Fibroblast of villous mesenchyme (primary cell): ENCODE results near the gene CBX4. TPM values are rescaled to one million over a fixed set of nuclear protein-coding genes. Genes with fewer than 3 reads are reported as not detected.

ENCODE experiments used
- DNase-seq: peaks from one replicate; pipeline ENCODE4 v3.0.0-alpha.2; 2010; ENCODE audit warnings: low read depth
- H3K4me3 ChIP-seq: 2 replicates; pipeline ENCODE4 v1.5.1; 2011; ENCODE audit warnings: low read depth, mild to moderate bottlenecking, low read length
- total RNA-seq: library from RNA; depleted of rRNA; stranded (reverse); fragments of >200 nt; gene quantifications from 2 replicates; pipeline ENCODE4 v1.2.3, GENCODE V29; 2012
- TF ChIP-seq, protein P1 (sequence below): IDR thresholded peaks from 2 replicates; pipeline ENCODE4 v1.5.1; 2012; ENCODE audit warnings: low read depth, mild to moderate bottlenecking, low read length; ENCODE audit not compliant: insufficient read depth

The CBX4 gene
- total RNA-seq, 1 donor: 13.0 TPM

DNA sequence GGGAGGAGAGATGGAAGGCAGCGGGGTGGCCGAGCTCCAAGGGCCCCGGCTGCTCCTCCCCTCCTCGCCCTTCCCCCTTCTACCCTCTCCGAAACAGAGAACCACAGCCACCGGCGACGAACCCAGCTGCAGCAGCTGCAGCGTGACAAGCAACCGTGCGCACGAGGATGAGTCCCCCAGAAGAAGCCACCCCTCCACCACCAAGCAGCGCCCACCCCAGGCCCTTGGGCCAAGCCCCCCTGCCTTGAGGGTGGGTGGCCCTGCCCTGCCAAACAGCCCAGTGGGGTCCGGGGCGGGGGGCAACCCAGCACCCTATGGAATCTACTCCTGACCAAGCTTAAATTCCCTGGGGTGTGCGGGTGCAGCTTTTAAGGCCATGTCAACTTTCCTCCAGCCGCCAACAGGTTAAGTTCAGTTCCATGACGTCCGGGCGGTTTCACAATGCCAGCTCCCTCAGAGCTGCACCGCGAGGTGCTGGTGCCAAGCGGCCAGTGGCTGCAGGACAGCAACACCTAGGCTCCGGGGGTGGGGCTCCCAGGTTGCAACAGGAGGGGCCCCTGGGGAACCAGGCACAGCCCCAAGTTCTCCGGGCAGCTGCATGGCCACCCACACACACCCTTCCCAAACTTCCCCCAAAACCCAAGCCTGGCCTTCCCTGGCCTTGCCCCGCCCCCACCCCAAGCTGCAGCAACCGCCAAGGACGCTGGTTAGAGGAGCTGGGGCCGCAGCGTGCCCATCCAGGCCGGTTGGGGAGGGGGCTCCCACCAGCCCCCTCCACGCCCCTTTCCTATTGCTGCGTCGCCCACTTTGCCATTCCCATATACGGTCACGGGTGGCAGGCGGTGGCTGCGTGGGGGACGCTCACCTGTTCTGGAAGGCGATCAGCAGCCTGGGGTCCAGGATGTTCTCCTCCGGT lies 2.0 kb downstream of the CBX4 start:
- DNase-seq: peak; percentile 86
- H3K4me3 ChIP-seq: peak overlapping the region; percentile 85
- TF ChIP-seq, protein P1, sequence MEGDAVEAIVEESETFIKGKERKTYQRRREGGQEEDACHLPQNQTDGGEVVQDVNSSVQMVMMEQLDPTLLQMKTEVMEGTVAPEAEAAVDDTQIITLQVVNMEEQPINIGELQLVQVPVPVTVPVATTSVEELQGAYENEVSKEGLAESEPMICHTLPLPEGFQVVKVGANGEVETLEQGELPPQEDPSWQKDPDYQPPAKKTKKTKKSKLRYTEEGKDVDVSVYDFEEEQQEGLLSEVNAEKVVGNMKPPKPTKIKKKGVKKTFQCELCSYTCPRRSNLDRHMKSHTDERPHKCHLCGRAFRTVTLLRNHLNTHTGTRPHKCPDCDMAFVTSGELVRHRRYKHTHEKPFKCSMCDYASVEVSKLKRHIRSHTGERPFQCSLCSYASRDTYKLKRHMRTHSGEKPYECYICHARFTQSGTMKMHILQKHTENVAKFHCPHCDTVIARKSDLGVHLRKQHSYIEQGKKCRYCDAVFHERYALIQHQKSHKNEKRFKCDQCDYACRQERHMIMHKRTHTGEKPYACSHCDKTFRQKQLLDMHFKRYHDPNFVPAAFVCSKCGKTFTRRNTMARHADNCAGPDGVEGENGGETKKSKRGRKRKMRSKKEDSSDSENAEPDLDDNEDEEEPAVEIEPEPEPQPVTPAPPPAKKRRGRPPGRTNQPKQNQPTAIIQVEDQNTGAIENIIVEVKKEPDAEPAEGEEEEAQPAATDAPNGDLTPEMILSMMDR: peak; percentile 9

DNA sequence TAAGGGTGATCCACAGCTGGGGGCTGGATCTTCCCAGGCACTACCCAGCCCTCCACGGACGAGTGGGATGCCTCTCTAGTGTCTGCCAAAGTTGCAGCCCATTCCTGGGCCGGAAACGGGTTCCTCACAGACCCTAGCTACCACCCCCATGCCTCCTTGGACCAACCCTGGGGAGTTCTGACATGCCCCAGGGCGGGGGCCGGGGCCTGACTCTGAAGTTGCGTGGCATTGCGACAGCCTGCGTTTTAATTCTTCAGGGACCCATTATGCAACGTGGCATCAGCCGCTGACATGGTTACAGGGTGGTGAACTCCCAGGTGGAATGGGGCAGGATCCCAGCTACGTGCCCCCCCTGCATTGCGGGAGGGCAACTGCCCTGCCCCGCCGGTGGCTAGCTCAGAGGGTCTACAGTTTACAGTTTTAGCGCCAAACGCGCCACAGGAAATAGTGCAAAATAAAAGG lies 2.7 kb downstream of the CBX4 start:
- peak; percentile 68 for DNase-seq
- TF ChIP-seq, protein P1: no peak
- peak overlapping the region; percentile 85 for H3K4me3 ChIP-seq

DNA sequence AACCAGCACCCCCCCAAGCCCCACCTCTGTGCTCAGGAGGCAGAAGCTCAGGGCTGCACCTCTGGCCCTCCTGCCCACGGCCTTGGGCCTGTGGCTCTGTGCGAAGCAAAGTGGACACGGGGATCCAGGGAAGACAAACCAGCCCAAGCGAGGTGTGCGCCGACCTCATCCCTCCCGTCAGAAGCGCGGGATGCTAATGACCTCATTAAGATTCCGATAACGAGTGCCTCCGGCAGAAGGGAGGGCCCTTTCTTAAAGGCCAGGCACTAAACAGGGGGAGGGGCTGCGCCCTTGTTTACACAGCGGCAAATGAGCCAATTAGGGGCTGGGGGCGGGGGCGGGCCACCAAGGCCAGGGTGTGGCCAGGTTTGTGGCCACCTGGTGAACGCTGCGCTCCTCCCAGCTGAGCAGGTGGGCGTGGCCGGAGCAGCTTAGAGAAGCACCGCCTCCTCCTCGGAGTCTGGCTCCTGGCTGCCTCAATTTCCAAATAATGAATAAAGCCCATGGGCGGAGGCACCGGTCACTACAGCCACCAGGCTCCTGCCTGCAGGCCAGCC lies 3.2 kb downstream of the CBX4 start:
- no peak for DNase-seq
- TF ChIP-seq, protein P1: no peak
- peak overlapping the region; percentile 85 for H3K4me3 ChIP-seq

DNA sequence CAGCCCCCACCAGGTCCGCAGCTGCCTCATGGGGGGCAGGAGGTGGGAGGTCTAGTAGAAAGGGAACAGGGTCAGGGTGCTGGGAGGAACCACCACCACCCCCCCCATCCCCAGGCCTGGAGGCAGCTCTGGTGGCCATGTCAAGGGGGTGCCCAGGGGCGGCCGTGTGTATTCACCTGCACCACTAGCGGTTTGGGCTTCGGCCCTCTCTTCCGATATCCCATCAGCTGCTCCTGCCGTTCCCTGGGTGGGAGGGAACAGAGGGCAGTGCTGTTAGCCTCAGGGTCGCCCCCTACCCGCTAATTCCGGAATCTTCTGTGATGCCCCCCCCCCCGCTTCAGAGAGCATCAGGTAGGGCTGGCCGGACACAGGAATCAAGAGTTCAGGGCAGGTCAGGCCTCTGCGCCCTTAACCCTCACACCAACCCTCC lies 3.8 kb downstream of the CBX4 start:
- no peak overlapping the region for H3K4me3 ChIP-seq
- DNase-seq: no peak
- TF ChIP-seq, protein P1: no peak

DNA sequence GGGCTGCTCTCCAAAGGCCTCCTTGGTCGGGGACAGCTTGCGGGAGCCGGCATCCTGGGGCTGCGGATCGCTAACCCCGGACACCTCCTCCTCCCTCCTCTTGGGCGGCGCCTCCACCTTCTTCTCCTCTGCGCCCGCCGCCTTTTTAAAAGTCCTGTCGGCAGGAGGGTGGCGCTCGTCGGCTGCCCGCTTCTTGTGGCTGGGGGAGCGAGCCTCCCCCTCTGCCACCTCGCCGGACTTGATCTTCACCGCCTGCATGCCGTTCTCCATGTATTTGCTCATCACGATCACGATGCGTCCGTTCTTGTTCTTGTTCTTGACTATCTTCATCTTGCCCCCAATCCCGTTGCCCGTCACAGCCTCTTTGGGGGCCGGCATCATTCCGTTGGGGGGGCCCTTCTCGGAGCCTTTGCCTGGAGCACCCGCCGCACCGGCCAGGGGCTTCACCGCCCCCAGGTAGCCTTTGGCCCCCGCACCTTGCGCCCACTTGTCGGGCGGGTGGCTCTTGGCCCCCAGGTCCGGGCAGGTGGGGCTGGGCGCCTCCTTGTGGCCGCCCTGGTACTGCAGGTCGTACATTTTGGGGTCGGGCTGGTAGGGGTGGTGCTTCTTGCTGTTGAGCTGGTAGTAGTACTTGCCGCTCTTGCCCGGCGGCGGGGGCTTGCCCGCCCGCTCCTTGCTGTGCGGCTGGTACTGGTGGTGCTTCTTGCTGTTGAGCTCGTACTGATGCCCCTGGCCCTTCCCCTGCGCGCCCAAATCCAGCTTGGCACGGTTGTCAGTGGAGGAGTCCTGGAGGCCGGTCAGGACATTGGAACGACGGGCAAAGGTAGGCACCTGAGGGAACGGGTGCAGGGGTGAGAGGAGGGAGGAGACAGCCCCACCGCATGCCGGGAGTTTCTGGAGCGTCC lies 4.4 kb downstream of the CBX4 start:
- TF ChIP-seq, protein P1: peak; percentile 66
- no peak overlapping the region for H3K4me3 ChIP-seq
- no peak for DNase-seq

DNA sequence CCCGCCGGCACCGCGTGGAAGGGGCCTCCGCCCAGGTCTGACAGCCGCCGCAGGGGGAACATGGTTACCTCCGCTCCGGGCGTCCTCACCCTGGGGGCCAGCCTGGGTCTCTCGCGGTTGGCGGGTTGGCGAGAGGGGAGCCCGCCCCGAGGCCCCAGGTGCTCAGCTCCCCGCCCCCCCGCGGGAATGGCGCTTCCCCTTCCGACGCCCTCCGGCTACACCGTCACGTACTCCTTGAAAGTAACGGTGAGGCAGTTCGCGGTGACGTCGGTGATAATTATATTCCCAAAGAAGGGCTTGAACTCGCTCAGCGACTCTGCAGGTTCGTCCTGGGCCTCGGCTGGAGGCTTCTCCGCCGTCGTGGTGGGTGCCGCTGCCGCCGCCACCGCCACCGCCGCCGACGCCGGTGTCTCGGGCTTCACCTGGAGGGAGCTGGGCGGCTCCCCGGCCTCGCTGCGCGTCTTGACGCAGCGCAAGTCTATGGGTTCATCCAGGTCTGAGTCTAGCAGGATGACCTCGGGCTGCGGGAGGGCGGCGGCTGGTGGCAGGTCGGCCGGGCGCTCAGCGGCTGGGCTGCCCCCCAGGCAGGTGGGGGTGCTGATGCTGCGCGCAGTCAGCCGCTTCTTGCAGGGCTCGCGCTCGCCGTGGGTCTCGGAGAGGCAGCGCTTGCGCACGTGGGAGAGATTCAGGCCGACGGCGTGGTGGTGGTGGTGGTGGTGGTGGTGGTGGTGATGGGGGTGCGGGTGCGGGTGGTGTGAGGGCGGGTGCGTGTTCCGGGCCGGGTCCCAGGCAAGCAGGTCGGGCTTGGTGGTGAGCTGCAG lies 5.3 kb downstream of the CBX4 start:
- DNase-seq: no peak
- TF ChIP-seq, protein P1: no peak

More for the DNA sequence above, 5.3 kb downstream of the CBX4 start:
- H3K4me3 ChIP-seq: no peak overlapping the region
